ENCODE measurements around the gene FAM72B.
"Not testable (repeated sequence)": the region's sequence is repeated elsewhere in the genome, so short reads cannot be mapped to it uniquely, and the experiment has no call there.

Gene FAM72B

DNA sequence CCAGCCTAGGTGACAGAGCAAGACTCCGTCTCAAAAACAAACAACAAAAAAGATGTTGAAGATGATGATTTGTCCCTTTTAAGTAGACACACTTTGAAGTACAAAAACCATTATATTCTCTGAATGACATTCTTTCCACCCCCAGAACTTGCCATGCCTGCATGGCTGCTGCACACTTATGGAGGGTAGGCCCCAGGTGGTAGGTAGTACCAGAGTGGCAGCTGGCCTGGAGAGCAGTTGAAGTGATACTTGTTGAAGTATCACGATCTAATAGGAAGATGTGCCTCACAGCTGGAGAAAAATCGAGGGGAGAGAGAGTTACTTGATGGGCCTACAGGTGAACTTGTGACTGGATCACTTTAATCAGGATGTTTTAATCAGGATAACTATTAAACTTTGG, 15.6 kb upstream of the FAM72B start:
- not testable (repeated sequence) for DNase-seq

DNA sequence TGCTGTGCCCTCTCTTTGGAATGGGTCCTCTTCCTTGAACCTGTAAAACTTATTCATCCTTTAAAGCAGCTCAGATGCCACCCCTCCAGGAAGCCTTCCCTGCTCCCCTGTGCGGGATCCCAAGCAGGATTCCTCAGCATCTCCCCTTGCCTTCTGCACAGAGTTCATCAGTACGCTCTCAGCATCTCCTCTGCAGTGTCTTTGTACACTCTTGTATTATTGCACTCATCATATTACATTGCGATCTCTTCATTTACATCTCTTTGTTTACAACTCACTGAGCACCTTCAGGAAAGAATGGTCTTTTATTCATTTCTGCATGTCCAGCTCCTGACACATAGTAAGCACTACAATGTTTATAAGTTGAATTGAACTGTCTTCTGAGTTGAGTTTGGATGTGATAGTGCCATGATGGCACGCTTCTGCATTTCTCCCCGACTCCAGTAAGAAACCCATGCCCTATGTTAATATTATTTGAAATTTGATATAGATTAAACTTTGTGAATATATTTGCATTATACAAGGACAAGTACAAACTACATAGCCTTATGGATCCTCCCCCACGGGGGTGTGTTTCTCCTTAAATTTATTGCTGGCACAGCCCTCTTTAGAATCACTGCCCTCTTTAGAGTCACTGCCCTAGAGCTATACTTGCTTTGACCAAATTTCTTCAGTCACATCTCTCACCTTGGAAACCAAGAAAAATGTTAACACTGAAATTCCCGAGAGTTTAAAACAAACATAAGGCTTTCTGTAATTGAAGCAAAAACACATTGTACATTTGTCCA, 13.1 kb upstream of the FAM72B start:
- not testable (repeated sequence) for DNase-seq

DNA sequence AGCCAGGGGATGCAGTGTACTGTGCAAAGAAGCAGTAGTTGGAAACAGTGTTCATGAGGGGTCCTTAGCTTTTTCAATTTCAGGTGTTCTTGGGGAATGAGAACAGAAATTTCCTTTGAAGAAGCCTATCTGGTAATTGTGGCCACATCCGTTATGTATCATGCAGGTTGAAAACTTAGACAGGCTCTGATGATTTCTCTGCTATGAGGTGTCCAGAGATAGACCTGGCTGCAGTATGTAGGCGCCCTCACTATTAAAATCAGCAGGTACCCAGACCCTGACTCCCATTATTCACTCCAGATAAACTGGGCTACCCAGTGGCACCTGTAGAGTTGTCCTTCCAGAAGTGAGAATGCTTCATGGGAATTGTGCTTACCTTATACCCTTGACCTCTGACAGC, 8.4 kb upstream of the FAM72B start:
- DNase-seq: not testable (repeated sequence)

DNA sequence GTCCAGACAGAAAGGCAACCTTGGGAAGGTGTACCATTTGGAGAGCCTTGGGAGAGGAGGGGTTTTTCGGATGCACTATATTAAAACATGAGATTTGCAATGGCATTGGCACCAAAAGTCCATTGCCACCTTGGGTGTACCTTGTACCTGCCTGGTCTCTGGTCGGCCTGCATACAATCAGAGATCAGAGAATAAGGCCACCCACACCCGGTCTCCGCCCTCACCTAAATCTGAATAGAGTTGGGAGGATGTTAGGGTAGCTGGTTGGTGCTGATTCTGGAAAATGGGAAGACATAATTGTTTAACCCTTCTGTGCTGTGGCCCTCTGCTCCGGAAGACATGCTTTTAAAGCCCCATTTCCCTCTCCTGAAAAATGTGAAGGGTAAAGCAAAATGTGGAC, 3.8 kb upstream of the FAM72B start:
- DNase-seq: not testable (repeated sequence)

DNA sequence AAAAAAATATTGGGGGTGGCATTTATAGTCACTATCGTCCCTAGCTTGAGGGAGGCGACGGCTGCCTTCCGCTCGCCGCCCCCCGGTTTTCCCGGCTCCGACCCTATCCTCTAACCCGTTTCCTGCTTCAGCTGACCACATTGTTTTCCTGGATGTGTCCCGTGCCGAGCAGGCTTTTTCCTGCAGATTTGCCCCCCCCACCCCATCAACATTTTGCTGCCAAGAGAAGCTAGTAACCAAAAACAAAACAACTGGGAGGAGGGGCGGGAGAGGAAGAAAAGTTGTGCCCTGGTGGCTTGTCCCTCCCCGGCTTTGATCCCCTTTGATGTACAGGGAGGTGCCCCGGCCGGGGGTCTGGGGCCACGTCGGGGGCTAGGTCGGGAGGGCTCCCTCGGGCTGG, 2.1 kb upstream of the FAM72B start:
- not testable (repeated sequence) for DNase-seq

DNA sequence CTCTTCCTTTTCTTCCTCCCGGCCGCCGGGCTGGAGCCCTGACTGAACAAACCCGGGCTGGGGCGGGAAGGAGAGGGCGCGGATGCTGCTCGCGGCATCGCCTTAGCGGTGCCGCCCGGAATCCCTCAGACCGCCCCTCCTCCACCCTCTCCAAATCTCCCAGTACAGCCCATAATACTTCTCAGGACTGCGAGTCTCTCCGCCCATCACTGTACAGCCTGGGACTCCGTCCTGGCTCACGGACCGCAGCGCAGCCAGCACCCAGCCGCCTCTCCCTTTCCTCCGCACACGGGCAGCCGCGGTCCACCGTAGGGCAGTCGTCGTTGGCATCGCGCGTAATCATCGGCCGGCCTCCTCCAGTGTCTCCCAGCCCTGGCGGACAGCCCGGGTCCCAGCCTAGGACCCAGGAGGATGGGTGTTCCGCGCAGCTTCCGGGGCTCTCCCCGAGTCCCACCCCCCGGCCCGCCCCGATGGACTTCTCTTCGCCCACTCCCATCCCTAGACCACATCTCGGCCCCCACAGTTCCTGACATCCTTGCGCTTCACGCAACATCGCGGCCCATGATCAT, 1.1 kb upstream of the FAM72B start:
- DNase-seq: not testable (repeated sequence)

DNA sequence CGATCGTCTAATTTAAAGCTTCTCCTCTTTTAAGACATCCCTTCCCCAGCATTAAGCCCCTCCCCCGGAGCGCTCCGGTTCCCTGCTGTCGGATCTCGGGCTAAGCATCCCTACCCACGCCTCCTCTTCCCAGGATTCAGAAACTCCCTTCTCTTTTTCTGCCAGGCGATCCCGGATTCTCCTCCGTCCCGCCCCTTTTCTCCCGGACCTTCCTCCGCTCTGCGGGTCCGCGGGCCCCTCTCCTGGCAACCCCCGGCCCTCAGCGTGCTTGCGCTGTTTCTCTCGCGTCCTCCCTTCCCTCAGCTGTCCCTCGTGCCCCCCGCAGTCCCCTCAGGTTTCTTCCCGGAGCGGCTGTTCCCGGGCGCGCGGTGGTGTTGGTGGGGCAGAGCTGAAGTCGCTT, 273 bp downstream of the FAM72B start:
- DNase-seq: not testable (repeated sequence)

DNA sequence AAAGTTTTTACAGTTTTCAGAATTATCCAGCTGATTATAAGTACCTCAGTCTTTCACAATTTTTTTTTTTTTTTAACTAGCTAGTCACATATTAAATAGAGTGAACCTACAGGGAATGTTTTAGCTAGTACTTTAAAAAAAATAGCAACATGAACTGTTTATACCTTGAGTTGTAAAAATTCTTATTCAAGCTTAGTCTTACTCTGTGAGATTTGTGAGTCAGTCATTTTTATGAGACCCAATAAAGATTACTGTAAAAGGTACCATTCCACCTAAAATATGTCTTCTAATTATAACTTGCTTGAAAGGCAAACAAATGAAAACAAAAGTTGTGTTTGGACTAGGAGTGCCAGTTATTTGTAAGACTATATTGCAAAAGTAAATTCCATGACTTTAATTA, 5.9 kb downstream of the FAM72B start:
- DNase-seq: not testable (repeated sequence)

DNA sequence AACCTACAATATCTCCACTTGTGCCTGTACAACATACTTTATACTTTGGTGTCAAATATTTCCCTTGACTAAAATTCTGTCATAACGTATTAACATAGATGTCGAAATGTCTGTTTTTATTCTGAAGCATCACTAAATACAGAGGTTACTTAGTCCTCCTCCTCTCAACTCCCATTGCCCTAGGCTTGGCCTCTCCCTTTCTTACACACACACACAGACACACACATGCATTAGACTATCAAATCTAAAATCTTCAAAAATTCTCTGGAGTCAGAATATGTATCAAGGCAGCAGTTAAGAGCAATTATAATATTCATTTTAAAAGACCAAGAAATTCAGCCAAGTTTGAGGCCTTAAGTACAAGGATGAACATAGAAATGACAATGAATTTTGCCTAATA, 7.5 kb downstream of the FAM72B start:
- not testable (repeated sequence) for DNase-seq

DNA sequence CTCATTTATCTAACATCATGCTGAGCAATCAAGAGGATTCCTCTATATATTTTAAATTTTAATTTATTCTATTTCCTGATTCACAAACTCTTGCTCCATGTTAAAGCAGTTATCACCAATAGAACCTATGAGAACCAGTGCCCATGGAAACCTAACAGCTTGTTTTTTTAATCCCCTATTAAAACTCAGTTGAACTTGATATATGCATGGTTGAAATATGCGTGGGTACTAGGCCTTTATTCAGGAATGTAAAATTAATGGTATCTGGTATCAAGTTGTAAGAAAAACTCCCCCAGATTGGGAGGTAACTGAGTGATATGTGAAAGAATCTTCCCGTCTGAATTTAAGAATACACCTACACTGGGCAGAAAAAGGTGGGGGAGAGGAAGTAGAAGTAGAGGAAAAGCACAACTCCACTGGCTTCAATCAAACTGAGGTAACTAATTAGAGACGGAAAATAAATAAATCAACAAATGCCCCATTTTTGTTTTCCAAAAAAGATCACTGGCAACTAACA, 15.9 kb downstream of the FAM72B start:
- not testable (repeated sequence) for DNase-seq

DNA sequence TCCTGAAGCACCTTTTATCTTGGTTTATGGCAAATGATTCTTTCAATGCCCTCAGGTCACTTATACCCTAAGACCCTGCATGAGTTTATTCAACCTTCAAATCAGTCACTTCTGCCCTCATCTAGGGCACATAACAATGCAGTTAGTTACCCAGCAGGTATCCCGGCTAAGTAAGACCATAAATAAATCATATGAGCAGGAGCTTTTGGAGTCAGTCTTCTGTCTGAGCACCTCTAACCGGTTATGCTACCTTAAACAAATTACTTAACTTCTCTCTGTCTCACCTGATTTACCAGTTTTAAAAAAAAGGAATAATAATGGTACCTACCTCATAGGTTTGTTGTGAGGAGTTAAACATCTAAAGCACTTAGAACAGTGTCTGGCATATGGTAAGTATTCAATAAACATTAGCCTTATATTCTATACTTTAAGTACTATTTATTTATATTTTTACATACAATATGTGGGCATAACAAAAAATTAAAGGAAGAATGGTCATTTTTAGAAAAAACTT, 16.9 kb downstream of the FAM72B start:
- not testable (repeated sequence) for DNase-seq

DNA sequence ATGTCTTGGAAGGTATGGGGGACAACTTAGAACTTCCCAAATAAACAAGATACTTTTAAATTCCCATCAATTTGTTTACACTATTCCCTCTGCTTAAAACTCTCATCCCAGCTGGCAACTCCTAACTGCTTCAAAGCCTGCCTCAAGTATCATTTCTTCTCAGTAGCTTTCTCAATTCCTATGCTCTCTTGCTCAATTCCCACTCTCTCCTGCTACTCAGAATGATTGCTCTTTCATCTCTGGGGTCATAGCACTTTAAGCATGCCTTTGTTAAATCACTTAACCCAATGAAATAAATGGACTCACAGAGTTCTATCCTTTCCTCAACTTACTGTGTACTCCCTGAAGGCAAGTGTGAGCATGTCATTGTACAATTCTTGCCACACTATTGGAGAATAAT, 18.8 kb downstream of the FAM72B start:
- DNase-seq: not testable (repeated sequence)

DNA sequence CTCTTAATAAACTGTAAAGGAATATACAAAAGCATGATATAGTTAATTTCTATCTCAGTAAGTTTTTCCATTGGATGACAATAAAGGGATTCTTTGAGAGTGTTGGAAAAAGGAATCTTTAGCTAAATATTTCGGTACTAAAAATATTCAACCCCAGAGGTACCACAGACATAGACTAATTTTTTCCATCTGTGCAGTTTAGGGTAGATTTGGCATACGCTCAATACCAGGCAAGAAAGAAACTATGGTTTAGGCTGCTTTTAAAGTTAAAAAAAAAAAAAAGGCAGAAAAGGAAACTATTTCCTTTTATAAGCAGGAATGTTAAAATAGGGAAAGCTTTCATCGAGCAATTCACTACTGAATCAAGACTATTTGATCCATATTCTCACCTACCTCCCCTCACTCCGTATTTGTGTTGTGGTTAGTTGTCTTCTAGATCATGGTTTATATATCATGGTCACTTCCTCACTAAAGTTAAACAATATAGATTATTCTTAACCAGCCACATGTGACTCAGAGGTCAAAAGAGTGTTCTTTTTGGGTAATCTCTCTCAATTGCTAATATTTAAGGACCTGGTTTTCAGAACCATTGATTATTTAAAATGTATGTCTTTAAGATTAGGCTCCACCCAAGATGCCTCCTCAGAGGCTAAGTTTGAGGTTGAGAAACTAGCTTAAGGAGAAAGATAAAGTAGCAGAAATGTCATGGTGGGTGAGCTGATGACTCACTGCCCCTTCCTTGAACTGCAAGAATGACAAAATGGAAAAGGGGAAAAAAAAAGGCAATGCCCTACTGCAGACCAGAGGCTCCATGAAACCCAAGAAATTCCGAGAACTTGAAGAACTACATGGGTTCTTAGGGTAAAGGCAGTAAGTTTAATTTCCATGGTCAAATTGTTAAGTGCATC, 20.0 kb downstream of the FAM72B start:
- DNase-seq: not testable (repeated sequence)

DNA sequence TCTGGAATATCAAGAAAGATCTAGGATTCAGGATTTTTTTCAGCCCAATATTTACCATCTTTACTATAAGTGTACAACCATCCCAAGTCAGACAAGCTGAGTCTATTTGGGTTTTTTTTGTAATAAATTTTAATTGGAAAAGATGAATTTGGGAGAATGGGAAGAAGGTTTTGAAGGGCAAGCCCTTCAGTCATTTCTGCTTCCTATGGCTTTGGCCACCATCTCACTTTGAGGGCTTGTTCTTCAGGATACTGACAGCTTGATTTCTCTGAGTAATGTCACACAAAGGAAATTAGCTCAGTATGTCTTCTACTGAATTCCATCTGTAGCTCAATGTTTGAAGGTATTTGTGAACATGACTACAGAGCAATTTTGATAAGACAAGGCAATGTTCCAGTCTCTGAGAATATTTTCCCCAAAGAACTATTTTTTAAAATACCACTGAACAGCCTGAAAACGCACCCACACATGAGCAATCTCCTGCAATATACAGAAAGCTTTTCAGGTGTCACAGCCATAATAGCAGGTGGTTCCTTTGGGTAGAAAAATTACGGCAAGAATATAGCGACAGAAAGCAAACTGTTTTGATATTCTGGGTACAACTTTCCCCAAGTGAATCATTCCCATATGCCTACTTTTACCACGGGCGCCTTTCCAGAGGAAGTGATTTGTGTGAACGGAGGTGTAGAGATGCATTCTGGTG, 22.8 kb downstream of the FAM72B start:
- DNase-seq: not testable (repeated sequence)

DNA sequence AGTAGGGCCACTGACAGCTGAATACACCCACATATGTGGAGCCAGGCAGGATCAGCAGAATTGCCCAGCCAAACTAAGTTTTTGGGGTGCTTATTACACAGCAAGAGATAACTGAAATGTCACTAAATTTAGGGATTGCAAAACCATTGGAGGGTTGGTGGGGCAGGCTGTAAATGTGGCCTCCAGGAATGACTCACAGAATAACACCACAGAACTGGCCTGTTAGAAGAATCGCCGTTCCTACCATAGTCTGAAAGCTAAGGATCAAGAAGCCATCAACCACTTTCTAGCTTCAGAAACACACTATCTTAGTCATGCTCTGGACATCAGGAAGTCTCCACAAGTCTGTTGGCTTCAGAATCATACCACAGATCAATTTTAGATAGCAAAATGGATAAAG, 24.0 kb downstream of the FAM72B start:
- not testable (repeated sequence) for DNase-seq

DNA sequence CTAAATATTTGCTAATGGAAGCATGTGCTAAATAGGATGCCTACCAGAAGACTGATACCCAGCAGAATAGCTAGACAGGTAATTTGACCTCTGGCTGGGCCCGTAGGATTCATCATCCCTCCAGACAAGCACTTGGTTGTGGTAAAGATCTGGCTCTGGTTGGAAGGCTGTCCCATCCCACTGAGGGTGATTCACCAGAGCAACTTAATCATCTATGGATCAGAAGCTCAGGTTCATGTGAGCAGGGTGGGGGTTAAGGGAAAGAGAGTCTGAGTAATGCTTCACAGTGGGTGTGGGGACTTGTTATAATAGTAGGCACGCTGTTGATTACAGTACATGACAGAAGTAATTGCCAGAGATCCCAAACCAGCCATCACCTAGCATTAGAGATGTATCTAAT, 26.5 kb downstream of the FAM72B start:
- DNase-seq: not testable (repeated sequence)

DNA sequence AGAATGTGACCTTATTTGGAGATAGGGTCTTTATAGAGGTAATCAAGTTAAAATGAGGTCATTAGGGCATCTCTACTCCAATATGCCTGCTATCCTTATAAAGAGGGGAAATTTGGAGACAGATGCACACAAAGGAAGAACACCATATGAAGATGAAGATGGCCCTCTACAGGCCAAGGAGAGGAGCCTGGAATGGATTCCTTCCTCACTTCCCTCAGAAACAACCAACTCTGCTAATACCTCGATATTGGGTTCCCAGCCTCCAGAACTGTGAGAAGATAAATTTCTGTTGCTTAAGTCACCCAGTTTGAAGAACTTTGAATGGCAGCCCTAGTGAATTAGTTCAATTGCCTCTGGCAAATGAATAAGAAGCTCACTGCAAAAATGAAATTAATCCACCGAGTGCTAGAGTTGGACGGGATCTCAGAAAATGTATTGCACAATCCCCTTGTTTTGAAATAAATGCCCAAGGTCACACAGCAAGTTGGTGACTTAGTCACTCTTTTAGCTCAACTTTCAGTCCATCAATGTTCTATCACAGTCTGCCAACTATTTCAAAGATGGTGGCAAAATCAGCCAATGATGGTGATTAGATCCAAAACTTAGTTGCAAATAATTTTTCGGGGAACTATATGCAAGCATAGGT, 27.1 kb downstream of the FAM72B start:
- DNase-seq: not testable (repeated sequence)

DNA sequence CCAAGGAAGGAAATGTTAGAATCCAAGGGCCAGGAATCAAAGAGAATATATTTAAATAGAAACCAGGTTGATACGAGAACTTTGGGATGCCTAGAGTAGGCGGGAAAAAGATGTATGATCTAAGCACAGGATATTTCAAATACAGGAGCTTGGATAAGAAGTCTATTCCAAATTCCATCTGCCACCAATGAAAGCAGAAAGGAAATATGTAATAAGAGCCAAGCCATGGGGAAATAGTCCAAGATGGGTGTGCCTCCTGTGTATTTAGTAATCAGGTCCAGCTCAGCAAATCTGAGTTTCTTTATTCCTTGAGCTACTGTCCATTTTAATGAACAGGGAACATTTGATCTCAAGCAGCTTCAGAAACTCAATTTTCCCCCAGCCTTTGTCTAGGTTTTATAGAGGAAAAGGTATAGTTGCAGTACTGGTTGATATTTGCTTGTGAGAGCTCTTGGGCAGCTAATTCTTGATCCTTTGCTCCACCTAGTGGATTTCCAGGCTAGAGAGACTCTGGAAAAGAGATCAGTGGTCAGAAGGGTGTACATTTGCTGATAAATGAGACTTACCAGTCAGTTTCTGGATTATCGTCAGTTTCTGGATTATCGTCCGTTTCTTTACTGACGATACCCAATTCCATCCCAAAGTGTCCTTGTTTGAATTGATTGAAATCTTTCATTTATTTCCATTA, 28.3 kb downstream of the FAM72B start:
- DNase-seq: not testable (repeated sequence)

DNA sequence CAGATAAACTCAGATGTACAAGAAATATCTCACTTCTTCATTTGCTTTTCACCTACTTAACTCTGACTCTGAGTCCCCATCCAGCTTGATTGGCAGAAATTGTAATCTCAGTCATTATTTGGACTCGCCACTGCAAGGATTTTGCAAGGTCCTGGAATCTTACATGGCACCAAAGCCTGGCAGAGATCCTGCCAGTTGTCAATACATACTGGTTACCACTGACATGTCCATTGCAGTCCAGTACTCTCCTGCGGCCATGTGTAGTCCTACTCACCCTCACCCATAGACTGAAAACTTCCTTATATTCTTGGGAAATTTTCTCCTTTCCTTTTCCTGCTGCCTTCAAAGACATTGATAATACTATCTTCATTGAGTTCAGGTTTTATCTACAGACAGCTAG, 29.3 kb downstream of the FAM72B start:
- DNase-seq: not testable (repeated sequence)

DNA sequence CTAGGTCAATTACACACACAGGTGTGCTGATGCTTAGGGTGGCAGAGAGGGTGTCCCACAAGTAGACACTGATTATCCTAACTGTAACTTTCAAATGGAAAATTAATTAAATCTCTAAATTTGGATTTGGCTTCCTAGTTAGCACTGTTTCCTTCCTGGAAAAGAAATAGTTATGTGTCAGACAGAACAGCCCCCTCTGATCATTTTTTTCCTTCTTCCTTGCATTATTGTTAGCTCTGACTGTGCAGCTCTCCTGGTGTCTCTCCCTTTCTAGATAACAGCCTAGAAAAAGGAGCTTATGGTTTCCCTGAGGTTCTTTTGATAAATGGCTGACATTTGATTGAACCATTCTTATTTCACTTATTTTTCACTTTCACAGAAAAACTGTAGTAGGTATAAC, 31.4 kb downstream of the FAM72B start:
- not testable (repeated sequence) for DNase-seq

DNA sequence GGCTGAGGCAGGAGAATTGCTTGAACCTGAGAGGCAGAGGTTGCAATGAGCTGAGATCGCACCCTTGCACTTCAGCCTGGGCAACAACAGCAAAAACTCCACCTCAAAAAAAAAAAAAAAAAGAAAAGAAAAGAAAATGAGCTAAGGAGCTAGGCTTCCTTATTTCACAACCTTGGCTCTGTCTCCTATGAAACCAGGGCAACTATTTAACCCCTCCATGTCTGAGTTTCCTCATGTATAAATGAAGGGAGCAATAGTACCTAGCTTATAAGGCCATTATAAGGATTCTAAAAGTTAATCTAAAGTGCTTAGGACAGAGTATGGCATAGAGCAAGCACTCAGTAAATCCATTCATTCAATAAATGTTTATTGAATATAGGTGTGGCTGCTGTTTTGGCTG, 32.8 kb downstream of the FAM72B start:
- DNase-seq: not testable (repeated sequence)

Data from NCI-H524 treated with DMSO at 0.1 percent for 48 hours (cell line).